NCI-H345 treated with DMSO at 0.1 percent for 48 hours (cell line): Measurements from ENCODE around the gene SRGAP1.
"Not testable (repeated sequence)": the region's sequence is repeated elsewhere in the genome, so short reads cannot be mapped to it uniquely, and the experiment has no call there.

ENCODE experiments used
- DNase-seq: peaks from one replicate; lab custom pipeline; 2025; ENCODE audit not compliant: unreplicated experiment; lab: John Stamatoyannopoulos, UW

Gene SRGAP1

GRCh38 chr12:64189530-64189929, 345.0 kb downstream of the SRGAP1 start:
- no peak for DNase-seq

- DNase-seq = no peak
These were observed 345.6 kb downstream of the SRGAP1 start for GRCh38 chr12:64190140-64190539.

- no peak for DNase-seq
These were observed 348.3 kb downstream of the SRGAP1 start for GRCh38 chr12:64192644-64193444.

- DNase-seq = no peak
These were observed 349.4 kb downstream of the SRGAP1 start for GRCh38 chr12:64193931-64194330.

- DNase-seq = no peak
These were observed 350.0 kb downstream of the SRGAP1 start for GRCh38 chr12:64194333-64195149.

- not testable (repeated sequence) for DNase-seq
These were observed 351.3 kb downstream of the SRGAP1 start for GRCh38 chr12:64195841-64196240.

GRCh38 chr12:64203036-64203435, 358.5 kb downstream of the SRGAP1 start:
- DNase-seq = no peak

- DNase-seq = no peak
These were observed 359.3 kb downstream of the SRGAP1 start for GRCh38 chr12:64203775-64204174.

- no peak for DNase-seq
These were observed 361.0 kb downstream of the SRGAP1 start for GRCh38 chr12:64205542-64205941.

- no peak for DNase-seq
These were observed 363.0 kb downstream of the SRGAP1 start for GRCh38 chr12:64207453-64207852.
